ENCODE results near the gene CHST2. TPM values are rescaled to one million over a fixed set of nuclear protein-coding genes. Genes with fewer than 3 reads are reported as not detected.

Gene CHST2
- total and polyA plus RNA-seq, 2 experiments from 2014 or later: 2.1 to 12.0 TPM

- WGBS, 2 experiments (ENCODE audit: low coverage in 1 of 2, low lambda C conversion rate in 2 of 2, missing lambda C conversion rate in 2 of 2): 79 to 83% methylated on average over 19 of the region's 19 CpGs
- no peak for TF ChIP-seq EZH2phosphoT487 (IDR thresholded peaks at IDR 0.05; ENCODE audit: insufficient read depth, low read depth)
- TF ChIP-seq EZH2 (IDR thresholded peaks at IDR 0.05; ENCODE audit: insufficient read depth, poor library complexity, severe bottlenecking): no peak
Measured at GRCh38 chr3:143081844-143082778, 37.5 kb upstream of the CHST2 start.

GRCh38 chr3:143083781-143084180 lies 35.8 kb upstream of the CHST2 start:
- Histone ChIP-seq H3K9me3 (ENCODE audit: low read depth) (no peaks in the 10 kb centered on the region), H3K4me3 (no peak overlapping the region), H3K36me3 (ENCODE audit: low read depth) (no peaks in the 10 kb centered on the region), H3K79me2 (ENCODE audit: insufficient read depth) (no peaks in the 10 kb centered on the region), H3K27ac (no peak overlapping the region), H3K9me2 (ENCODE audit: insufficient read depth) (no peaks in the 10 kb centered on the region), H3K27me3 (replicated peaks; ENCODE audit: insufficient read depth) (no peaks in the 10 kb centered on the region), H3K4me1 (ENCODE audit: insufficient read depth) (peaks cover 10% of the 10 kb centered on the region; the same call in 1 of the 2 replicates), H3F3A (ENCODE audit: insufficient read depth) (peaks cover under 1% of the 10 kb centered on the region; the same call in 1 of the 2 replicates), H3K4me2 (ENCODE audit: unreplicated experiment) (no peak overlapping the region), H2AFZ (no peak overlapping the region), H3K9ac (no peak overlapping the region), H4K20me1 (ENCODE audit: insufficient read depth) (no peaks in the 10 kb centered on the region)
- no peak for TF ChIP-seq EZH2 (IDR thresholded peaks at IDR 0.05; ENCODE audit: insufficient read depth, poor library complexity, severe bottlenecking)
- TF ChIP-seq EZH2phosphoT487 (IDR thresholded peaks at IDR 0.05; ENCODE audit: insufficient read depth, low read depth): no peak
- DNase-seq: no peak
- in situ Hi-C loops (cut with MboI): no loop called here
- WGBS, 2 experiments (ENCODE audit: low coverage in 1 of 2, low lambda C conversion rate in 2 of 2, missing lambda C conversion rate in 2 of 2): 88% methylated on average over 3 of the region's 3 CpGs

More at GRCh38 chr3:143081844-143082778, 37.5 kb upstream of the CHST2 start:
- no peaks in the 10 kb centered on the region for H4K20me1 ChIP-seq (ENCODE audit: insufficient read depth)
- H3K4me1 ChIP-seq (ENCODE audit: insufficient read depth): peaks cover 12% of the 10 kb centered on the region; the same call in 1 of the 2 replicates
- H3K36me3 ChIP-seq (ENCODE audit: low read depth): no peaks in the 10 kb centered on the region
- no peak overlapping the region for H2AFZ ChIP-seq
- H3F3A ChIP-seq (ENCODE audit: insufficient read depth): peaks cover 5% of the 10 kb centered on the region; the same call in 1 of the 2 replicates
- H3K4me2 ChIP-seq (ENCODE audit: unreplicated experiment): no peak overlapping the region
- no peaks in the 10 kb centered on the region for H3K9me3 ChIP-seq (ENCODE audit: low read depth)
- H3K27ac ChIP-seq: no peak overlapping the region
- no peaks in the 10 kb centered on the region for H3K9me2 ChIP-seq (ENCODE audit: insufficient read depth)
- no peak overlapping the region for H3K9ac ChIP-seq
- no peaks in the 10 kb centered on the region for H3K79me2 ChIP-seq (ENCODE audit: insufficient read depth)
- no peaks in the 10 kb centered on the region for H3K27me3 ChIP-seq (replicated peaks; ENCODE audit: insufficient read depth)
- H3K4me3 ChIP-seq: no peak overlapping the region
- in situ Hi-C loops (cut with MboI): no loop called here
- DNase-seq: no peak

DNA sequence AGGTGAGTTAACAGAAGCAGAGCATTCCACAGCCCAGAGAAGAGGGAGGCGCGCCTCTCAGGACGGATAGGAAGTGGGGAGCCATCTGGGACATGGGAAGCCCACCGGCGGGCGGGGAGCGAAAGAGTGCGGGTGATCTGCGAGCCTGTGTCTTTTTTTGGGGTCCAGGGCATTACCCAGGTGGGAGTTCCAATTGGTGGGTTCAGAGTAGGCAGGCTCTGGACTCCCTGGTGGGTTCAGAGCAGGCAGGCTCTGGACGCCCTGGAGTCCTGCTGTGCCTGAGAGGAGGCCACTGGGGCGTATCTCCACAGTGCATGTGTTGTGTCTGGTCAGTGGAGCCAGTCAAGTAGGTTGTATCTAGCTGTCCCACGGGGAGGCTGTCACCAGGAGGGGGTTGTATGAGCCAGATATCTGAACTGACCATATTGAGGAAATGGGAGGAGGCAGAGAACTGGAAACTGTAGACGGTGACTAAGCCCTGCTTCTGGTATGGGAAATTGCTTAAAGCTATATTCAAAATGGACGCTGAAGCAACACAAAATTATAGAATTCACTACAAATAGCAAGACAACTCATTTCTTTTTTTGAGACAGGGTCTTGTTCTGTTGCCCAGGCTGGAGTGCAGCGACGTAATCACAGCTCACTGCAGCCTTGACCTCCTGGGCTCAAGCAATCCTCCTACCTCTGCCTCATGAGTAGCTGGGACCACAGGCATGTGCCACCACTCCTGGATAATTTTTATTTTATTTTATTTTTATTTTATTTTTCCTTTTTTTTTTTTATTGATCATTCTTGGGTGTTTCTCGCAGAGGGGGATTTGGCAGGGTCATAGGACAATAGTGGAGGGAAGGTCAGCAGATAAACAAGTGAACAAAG lies 34.5 kb upstream of the CHST2 start:
- TF ChIP-seq EZH2 (IDR thresholded peaks at IDR 0.05; ENCODE audit: insufficient read depth, poor library complexity, severe bottlenecking) (no peak), EZH2phosphoT487 (IDR thresholded peaks at IDR 0.05; ENCODE audit: insufficient read depth, low read depth) (no peak)
- Histone ChIP-seq H3K79me2 (ENCODE audit: insufficient read depth) (no peaks in the 10 kb centered on the region), H3K27ac (no peak overlapping the region), H2AFZ (peak overlapping the region; percentile 67; the same call in 1 of the 2 replicates), H3K9ac (no peak overlapping the region), H3K9me2 (ENCODE audit: insufficient read depth) (no peaks in the 10 kb centered on the region), H3K36me3 (ENCODE audit: low read depth) (no peaks in the 10 kb centered on the region), H4K20me1 (ENCODE audit: insufficient read depth) (no peaks in the 10 kb centered on the region), H3K9me3 (ENCODE audit: low read depth) (no peaks in the 10 kb centered on the region), H3K4me1 (ENCODE audit: insufficient read depth) (peaks cover 4% of the 10 kb centered on the region; the same call in 1 of the 2 replicates), H3K4me3 (no peak overlapping the region), H3K4me2 (ENCODE audit: unreplicated experiment) (no peak overlapping the region), H3F3A (ENCODE audit: insufficient read depth) (no peaks in the 10 kb centered on the region), H3K27me3 (replicated peaks; ENCODE audit: insufficient read depth) (no peaks in the 10 kb centered on the region)
- in situ Hi-C loops (cut with MboI): no loop called here
- 86 to 87% methylated on average over 16 to 17 of the region's 17 CpGs for WGBS, 2 experiments (ENCODE audit: low coverage in 1 of 2, low lambda C conversion rate in 2 of 2, missing lambda C conversion rate in 2 of 2)
- peak; percentile 80 for DNase-seq

GRCh38 chr3:143088835-143089234 lies 30.7 kb upstream of the CHST2 start:
- Histone ChIP-seq H3K4me2 (ENCODE audit: unreplicated experiment) (no peak overlapping the region), H3K9ac (no peak overlapping the region), H3K9me3 (ENCODE audit: low read depth) (no peaks in the 10 kb centered on the region), H3K9me2 (ENCODE audit: insufficient read depth) (no peaks in the 10 kb centered on the region), H3K79me2 (ENCODE audit: insufficient read depth) (no peaks in the 10 kb centered on the region), H3K4me1 (ENCODE audit: insufficient read depth) (peaks cover 4% of the 10 kb centered on the region; the same call in 1 of the 2 replicates), H3K36me3 (ENCODE audit: low read depth) (no peaks in the 10 kb centered on the region), H2AFZ (no peak overlapping the region), H3K4me3 (no peak overlapping the region), H4K20me1 (ENCODE audit: insufficient read depth) (no peaks in the 10 kb centered on the region), H3K27me3 (replicated peaks; ENCODE audit: insufficient read depth) (no peaks in the 10 kb centered on the region), H3F3A (ENCODE audit: insufficient read depth) (no peaks in the 10 kb centered on the region), H3K27ac (no peak overlapping the region)
- in situ Hi-C loops (cut with MboI): no loop called here
- no peak for DNase-seq
- no peak for TF ChIP-seq EZH2 (IDR thresholded peaks at IDR 0.05; ENCODE audit: insufficient read depth, poor library complexity, severe bottlenecking)
- TF ChIP-seq EZH2phosphoT487 (IDR thresholded peaks at IDR 0.05; ENCODE audit: insufficient read depth, low read depth): no peak
- WGBS, 2 experiments (ENCODE audit: low coverage in 1 of 2, low lambda C conversion rate in 2 of 2, missing lambda C conversion rate in 2 of 2): 93 to 94% methylated on average over 1 of the region's 1 CpG
